Islet of Langerhans (tissue), 1 donor: ENCODE results near the gene DOP1A.
A peak's percentile ranks its signal among the peaks of the same experiment; 100 is the strongest.

Source experiments
- FAIRE-seq: peaks from one replicate; lab custom pipeline; 2011; peaks lifted over from hg19 to GRCh38; lab: Jason Lieb, UNC

DOP1A gene

DNA sequence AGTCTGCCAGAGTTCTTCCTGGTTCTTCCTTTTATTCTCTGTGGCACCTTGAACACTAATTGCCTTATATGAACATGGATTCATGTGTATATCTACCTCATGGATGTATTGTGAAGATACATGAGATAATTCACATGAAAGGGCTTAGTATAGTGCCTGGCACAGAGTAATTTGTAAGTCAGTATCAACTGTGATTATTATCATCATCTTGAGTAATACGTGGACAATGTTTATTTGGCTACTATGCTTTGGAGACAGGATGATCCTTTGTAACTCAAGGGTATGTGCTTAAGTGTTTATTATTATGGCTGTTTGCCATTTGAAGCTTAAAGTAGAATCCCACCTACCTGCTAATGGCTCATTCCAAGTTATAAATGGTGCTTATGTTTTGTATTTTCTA is 16.0 kb downstream of the DOP1A start:
- FAIRE-seq = no peak

DNA sequence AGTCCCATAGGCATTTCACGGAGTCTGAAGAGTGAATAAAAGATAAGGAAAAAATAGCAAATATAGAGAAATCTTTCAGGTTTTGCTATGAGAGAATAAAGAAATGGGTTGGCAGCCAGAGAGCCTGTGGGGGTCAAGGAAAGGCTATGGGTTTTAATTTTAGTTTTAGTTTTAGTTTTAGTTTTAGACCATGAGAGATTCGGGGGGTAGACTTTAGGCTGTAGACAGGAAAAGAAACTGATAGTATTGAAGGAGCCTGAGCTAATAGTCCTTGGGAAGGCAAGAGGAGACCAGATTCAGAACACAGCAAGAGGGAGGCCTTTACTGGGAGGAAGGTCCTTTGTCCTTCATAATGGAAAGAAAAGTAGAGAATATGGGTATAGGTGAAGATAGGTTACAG is 19.3 kb downstream of the DOP1A start:
- FAIRE-seq = no peak

DNA sequence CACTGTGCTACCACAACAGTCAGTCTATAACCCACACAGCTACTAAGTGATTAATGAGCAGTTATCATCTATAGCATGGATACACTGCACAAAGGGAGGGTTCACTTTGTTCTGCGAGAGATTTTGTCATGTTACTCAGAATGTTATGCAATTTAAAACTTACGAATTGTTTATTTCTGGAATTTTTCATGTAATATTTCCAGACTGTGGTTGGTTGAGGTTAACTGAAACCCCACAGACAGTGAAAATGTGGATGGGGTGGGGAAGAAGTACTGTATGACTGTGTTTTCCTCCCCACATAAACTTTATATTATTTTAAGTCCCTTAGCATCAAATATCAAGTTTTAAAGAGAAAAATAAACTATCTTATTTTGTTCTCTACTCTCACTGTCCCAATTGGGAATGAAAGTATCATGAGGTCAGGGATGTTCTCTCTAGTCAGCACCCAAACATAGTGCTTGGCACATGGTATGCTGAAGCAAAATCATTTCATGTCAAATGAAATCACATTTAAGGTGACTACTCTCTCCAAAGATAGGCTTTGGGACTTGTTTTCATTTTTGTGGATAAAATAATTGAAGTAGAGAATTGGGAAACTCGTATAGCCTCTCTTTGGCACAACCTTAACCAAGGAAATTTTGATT is 25.4 kb downstream of the DOP1A start:
- no peak for FAIRE-seq

DNA sequence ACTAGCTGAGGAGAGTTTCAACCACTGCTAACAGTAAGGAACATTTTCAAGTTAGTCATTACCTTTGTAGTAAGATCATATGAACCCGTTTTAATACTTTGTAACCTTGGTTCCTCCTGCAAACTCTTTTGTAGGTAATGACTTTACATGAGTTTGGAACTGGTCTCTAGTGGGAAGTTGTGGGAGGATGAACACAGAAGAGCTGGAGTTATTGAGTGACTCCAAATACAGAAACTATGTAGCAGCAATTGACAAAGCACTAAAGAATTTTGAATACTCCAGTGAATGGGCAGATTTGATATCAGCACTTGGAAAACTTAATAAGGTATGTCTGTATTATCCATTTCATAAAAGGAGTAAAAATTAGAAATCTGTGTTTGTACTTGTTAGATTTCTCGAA is 29.3 kb downstream of the DOP1A start:
- peak; percentile 38 for FAIRE-seq

GRCh38 chr6:83097204-83097603 is 29.7 kb downstream of the DOP1A start:
- no peak for FAIRE-seq

DNA sequence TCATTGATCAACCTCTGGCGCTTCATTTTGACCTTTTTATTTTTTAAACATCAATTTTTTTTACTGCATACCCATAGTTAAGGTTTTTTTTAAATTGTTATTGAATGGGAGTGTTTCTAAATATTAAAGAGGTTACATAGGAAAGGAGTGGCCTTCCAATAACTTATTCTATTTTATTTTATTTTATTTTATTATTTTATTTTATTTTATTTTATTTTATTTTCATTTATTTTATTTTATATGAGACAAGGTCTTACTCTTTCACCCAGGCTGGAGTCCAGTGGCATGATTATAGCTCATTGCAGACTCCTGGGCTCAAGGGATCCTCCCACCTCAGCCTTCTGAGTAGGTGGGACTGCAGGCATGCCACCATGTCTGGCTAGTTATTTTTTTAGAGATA is 30.2 kb downstream of the DOP1A start:
- no peak for FAIRE-seq

DNA sequence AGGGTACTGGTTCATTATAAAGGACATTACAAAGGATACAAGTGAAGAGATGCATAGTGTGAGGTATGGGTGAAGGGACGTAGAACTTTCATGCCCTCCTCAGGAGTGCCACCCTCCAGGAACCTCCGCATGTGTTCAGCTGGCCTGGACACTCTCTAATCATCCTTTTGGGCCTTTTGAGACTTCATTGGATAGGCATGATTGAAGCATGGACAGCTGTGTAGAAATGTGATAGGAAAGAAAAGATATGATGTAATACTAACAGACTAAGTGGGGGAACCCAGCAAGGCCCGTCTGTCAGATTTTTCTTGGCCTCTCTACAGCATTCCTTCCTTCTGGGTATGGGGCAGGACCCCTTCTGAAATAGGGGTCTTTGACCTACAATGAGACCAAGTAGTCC is 31.1 kb downstream of the DOP1A start:
- FAIRE-seq = no peak

DNA sequence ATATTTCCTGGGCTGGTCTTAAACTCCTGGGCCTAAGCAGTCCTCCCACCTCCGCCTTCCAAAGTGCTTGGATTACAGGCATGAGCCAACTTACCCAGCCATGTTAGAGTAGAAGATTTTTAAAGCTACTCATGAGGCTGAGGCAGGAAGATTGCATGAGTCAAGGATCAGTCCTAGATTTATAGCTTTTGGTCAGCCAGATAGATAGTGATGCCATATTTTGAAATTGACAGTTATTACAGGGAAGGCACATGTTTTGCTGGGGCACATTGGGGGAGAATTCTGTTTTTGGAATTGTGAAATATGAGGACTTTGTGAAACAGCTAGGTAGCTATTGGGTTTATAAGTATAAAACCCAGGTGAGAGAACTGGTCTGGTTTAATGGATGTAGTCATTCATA is 40.9 kb downstream of the DOP1A start:
- no peak for FAIRE-seq

- no peak for FAIRE-seq
These were observed 45.8 kb downstream of the DOP1A start for GRCh38 chr6:83113258-83113657.

- FAIRE-seq = no peak
These were observed 46.7 kb downstream of the DOP1A start for GRCh38 chr6:83114164-83114563.

DNA sequence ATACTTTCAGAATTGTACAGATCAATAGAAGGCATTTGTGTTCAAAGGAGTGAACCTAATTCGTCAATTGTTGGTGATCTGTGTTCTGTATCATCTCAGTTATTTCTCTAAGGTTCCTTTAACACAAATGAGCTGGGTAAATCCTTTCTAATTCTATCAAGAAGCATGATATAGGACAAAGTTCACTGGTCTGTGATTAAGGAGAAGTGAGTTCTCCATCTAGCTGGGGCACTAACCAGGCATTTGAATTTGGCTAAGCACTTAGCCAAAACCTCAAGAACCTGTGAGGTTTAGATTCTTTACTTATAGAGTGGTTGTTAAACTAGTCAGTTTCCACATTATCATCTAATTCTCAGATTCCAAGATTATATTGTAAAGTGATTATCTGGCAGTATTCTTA is 50.3 kb downstream of the DOP1A start:
- no peak for FAIRE-seq

DNA sequence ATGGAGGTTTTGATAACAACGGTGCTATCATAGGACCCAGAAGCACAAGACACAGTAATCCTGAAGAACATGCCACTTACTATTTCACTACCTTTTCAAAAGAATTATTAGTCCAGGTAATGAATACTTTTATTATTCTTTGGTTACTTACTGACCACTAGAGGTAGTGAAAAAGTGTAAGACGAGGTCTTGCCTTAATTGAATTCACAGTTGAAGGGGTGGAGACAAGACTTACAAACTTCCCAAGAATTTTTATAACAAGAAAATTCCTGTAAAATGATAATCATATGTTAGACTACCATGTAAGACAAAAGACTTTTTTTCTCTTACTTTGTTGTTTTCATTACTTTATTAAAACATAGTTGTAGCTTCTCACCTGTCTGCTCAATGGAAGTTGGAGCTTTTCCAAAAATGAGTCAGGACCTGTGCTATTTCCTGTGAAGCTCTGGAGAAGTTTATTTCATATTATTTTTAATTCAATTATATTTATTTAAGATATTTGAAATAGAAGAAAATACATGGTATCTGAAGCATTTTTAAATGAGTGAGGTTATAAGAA is 52.4 kb downstream of the DOP1A start:
- no peak for FAIRE-seq

DNA sequence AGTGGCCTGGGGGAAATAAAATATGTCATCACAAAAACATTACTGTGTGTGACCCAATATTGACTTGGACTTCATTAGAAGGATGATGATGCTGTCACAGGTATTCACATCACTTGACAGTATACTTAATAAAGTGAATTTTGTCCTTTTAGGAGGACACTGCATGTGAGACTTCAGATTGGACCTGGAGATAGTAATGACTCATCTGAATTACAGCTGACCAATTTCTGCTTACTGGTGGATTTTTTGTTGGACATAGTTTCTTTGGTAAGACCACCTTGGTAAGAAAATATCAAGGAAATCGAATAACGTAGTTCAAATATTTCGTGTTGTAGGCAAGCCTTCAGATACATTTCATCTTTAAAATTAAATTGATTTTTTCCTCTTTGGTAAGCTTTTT is 57.1 kb downstream of the DOP1A start:
- FAIRE-seq = peak; percentile 41

GRCh38 chr6:83125425-83125824 is 58.0 kb downstream of the DOP1A start:
- peak; percentile 70 for FAIRE-seq

DNA sequence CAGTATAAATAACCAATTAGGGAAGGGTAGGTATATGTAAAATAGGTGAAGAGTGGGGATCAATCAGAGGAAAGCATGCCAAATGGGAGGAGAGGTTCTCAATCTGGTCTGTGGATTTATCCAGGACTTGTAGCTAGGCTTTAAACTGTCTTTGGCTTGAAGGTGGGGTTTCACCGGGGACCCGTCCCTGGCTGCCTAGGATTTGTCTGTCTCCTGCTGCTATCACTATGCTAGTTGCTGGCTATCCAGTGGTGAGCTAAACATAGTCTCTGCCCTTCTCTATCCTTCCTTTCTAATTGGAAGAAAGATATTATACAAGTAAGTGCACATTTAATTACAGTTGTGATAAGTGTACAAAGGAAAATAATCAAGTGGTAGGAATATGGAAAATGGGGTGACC is 58.8 kb downstream of the DOP1A start:
- FAIRE-seq = no peak

DNA sequence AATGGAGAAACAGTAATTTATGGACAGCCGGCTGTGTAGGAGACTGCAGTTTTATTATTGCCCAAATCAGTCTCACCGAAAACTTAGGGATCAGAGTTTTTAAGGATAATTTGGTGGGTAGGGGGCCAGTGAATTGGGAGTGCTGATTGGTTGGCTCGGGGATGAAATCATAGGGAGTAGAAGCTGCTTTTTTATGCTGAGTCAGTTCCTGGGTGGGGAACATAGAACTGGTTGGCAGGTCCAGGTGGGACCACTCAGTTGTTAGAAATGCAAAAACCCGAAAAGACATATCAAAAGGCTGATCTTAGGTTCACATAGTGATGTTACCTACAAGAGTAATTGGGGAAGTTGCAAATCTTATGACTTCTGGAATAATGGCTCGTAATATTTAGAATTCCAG is 59.3 kb downstream of the DOP1A start:
- FAIRE-seq = no peak

DNA sequence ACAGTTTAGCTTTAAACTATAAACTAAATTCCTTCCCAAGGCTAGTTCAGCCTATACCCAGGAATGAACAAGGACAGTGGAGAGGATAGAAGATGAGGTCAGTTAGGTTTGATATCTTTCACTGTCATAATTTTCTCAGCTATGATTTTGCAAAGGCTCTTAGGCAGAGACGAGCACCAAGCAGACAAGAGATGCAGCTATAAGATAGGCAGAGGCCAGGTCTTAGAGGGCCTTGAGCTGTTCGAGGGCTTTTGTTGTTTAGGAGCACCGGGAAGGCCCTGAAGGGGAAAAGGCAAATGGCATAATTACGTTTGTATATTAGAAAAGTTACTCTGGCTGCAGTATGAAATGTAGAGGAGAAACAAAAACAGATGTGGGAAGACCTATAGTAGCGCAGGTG is 59.8 kb downstream of the DOP1A start:
- FAIRE-seq = no peak

DNA sequence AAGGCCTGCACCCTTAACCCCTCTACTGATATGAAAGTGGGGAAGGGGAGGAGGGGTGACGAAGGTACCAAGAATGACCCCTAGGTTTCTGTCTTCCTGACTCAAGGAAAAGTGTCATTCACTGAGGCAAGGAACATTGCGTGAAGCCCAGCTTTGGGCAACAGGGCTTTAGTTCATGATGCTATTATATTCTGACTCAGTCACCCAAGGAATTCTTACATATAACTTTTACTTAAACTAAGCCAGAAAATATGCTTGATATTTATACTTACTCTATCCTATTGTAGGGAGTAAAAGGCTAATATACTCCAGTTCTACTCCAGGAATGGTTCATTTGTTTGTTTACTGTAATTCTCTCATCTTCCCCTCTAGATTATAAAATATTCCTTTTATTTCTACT is 60.5 kb downstream of the DOP1A start:
- no peak for FAIRE-seq

DNA sequence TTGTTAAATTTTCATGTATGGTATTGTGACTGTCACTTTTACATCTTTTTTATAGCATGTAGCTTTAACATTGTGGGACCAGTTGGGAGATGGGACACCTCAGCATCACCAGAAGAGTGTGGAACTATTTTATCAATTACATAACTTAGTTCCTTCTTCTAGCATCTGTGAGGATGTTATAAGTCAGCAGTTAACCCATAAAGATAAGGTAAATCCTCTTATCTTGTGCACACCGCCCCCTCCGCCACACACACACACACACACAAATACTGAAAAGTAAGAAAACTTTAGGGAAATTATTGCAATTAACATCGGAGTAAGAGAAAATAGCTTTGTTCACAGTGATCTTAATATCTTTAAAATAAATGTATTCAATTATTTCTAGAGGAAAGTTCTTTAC is 64.7 kb downstream of the DOP1A start:
- FAIRE-seq = no peak

DNA sequence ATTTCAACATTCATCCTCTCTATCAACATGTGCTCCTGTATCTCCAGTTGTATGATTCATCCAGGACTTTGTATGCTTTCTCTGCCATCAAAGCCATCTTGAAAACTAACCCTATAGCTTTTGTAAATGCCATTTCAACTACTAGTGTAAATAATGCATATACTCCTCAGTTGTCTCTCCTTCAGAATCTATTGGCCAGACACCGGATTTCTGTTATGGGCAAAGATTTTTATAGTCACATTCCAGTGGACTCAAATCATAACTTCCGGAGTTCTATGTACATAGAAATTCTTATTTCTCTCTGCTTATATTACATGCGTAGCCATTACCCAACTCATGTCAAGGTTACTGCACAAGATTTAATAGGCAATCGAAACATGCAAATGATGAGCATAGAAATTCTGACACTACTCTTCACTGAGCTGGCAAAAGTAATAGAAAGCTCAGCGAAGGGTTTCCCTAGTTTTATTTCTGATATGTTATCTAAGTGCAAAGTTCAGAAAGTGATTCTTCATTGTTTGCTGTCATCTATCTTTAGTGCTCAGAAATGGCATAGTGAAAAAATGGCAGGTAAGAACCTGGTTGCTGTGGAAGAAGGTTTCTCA is 70.7 kb downstream of the DOP1A start:
- FAIRE-seq = no peak

DNA sequence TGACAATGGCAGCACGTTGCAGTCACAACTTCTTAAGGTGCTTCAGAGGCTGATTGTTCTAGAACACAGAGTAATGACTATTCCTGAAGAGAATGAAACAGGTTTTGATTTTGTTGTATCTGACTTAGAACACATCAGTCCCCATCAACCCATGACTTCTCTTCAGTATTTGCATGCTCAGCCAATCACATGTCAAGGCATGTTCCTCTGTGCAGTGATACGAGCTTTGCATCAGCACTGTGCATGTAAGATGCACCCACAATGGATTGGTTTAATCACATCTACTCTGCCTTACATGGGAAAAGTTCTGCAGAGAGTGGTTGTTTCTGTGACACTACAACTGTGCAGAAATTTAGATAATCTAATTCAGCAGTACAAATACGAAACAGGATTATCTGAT is 71.3 kb downstream of the DOP1A start:
- no peak for FAIRE-seq

GRCh38 chr6:83151114-83151513 is 83.6 kb downstream of the DOP1A start:
- no peak for FAIRE-seq

- no peak for FAIRE-seq
These were observed 85.4 kb downstream of the DOP1A start for GRCh38 chr6:83152913-83153312.

DNA sequence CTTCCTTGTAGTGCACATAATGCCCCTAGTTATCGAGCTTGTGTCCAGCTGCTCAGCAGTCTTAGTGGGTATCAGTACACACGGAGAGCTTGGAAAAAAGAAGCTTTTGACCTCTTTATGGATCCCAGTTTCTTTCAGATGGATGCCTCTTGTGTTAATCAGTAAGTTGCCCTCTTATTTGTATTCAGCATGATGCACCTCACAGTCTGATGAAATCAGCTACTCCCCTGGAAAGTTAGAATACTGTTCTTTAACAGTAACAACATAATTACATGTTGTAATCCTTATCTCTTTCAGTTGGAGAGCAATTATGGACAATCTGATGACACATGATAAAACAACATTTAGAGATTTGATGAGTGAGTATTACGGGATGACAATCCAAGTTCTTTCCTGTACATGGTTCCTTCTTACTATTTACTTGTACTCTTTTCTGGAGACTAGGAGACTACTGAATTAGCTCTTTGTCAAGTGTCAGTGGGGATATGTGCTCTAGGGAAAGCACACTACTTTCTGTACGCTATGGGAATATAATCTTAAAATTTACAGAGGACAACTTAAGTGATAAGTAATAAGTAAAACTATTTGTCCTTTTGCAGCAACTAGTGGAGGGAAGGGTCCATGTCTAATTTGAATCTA is 86.5 kb downstream of the DOP1A start:
- FAIRE-seq = no peak
